Lower leg skin (tissue), 3 donors: Measurements from ENCODE around the gene WDR46.

Experiments
- CTCF ChIP-seq, 3 donors: fragments of 450-650 bp; IDR thresholded peaks; one replicate each; pipeline ENCODE4 v1.5.1; 2016; ENCODE audit warnings: antibody characterized with exemption in 3 of 3, mild to moderate bottlenecking in 3 of 3, moderate library complexity in 2 of 3
- POLR2A ChIP-seq, 2 donors: fragments of 450-650 bp; IDR thresholded peaks; one replicate each; pipeline ENCODE4 v1.6.1; 2016 to 2017; ENCODE audit warnings: antibody characterized with exemption in 2 of 2, mild to moderate bottlenecking in 1 of 2, moderate library complexity in 1 of 2

GRCh38 chr6:33273924-33274902 is 14.8 kb downstream of the WDR46 start:
- TF ChIP-seq CTCF (IDR thresholded peaks at IDR 0.05) (no peak), POLR2A (IDR thresholded peaks at IDR 0.05) (no peak)
